Astrocyte of the cerebellum (primary cell): ENCODE data around the gene KDM4C.

Experiments
- DNase-seq: peaks from one replicate; pipeline ENCODE4 v3.0.0-alpha.2; 2011; ENCODE audit warnings: low read depth
- H3K4me3 ChIP-seq: 2 replicates; pipeline ENCODE4 v1.5.1; 2011; ENCODE audit warnings: mild to moderate bottlenecking, low read depth, low read length, moderate library complexity
- CTCF ChIP-seq: IDR thresholded peaks from 2 replicates; pipeline ENCODE4 v1.5.1; 2012; ENCODE audit warnings: low read length, low read depth, moderate library complexity, mild to moderate bottlenecking; ENCODE audit errors: missing control alignments
- in situ Hi-C: cut with HindIII; loops from 2 replicates; pipeline ENCODE4 v1.10.0; 2017; ENCODE audit warnings: low sequenced_read_pairs

KDM4C gene

GRCh38 chr9:7108936-7109335 lies 351.2 kb downstream of the KDM4C start:
- no peak for TF ChIP-seq CTCF

GRCh38 chr9:7111413-7111812 lies 353.6 kb downstream of the KDM4C start:
- no peak for DNase-seq
- in situ Hi-C loops = no loop called here

More at GRCh38 chr9:7108936-7109335, 351.2 kb downstream of the KDM4C start:
- H3K4me3 ChIP-seq = no peak overlapping the region
- in situ Hi-C loops = no loop called here
- no peak for DNase-seq

GRCh38 chr9:7115606-7116005 lies 357.8 kb downstream of the KDM4C start:
- no peak overlapping the region for H3K4me3 ChIP-seq
- DNase-seq = no peak
- no peak for TF ChIP-seq CTCF
- in situ Hi-C loops = no loop called here

More at GRCh38 chr9:7111413-7111812, 353.6 kb downstream of the KDM4C start:
- TF ChIP-seq CTCF = no peak
- H3K4me3 ChIP-seq = no peak overlapping the region

- no peak overlapping the region for H3K4me3 ChIP-seq
- in situ Hi-C loops = no loop called here
- no peak for TF ChIP-seq CTCF
- DNase-seq = no peak
These were observed 360.1 kb downstream of the KDM4C start for GRCh38 chr9:7117676-7118561.

GRCh38 chr9:7118633-7119032 lies 360.9 kb downstream of the KDM4C start:
- no peak for DNase-seq
- in situ Hi-C loops = no loop called here
- TF ChIP-seq CTCF = no peak
- H3K4me3 ChIP-seq = no peak overlapping the region

GRCh38 chr9:7119612-7120011 lies 361.8 kb downstream of the KDM4C start:
- no peak for DNase-seq
- H3K4me3 ChIP-seq = no peak overlapping the region
- in situ Hi-C loops = no loop called here
- TF ChIP-seq CTCF = no peak
